GM18861 (cell line): Measurements from ENCODE around the gene CX3CL1.

ENCODE experiments used
- ATAC-seq: cut with Tn5 transposase; IDR thresholded peaks from one replicate; pipeline ENCODE4 v1.9.1; 2021; ENCODE audit not compliant: unreplicated experiment

CX3CL1 gene

DNA sequence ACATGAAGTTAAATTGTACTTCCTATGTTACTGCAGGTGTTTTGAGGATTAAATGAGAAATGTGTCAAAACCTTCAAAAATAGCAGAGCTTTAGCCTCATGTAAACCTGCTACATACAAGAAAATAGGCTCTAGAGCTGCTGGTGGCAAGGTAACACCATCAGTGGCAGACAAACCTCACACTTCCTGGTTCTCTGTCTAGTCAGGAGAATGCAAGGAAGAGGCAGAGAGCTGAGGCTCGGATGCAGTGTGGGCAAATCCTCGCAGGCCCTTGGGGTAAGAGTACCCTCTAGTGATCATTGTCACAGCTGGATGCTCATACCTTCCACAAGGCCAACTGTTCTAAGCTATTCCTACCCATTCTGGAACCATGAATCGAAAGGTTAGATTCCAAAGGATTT lies 60.7 kb downstream of the CX3CL1 start:
- ATAC-seq = no peak

DNA sequence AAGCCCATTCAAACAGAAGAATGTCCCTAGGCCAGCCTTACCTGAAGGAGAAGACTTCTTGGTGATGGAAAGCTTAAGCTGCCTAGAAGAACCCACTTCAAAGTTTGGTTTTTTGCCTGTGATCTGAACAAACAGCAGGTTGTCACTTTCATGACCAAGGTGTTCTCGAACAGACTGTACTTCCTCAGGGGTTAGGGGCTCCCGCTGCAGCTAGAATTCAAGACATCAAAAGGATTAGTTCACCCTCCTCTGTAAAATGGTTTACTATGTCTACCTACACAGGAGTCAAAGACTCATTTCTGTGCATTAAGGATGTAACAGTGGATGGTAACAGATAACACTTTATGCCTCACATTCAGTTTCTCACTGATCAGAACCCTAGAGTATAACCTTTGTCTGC lies 61.7 kb downstream of the CX3CL1 start:
- no peak for ATAC-seq
